Mammary epithelial cell (primary cell): ENCODE results near the gene CRYM.

ENCODE experiments used
- CTCF ChIP-seq, 2 donors: IDR thresholded peaks in 1 of 2; conservative IDR thresholded peaks in 1 of 2; 2 replicates each; pipeline ENCODE4 v1.5.1; 2011 to 2012; ENCODE audit warnings: inconsistent platforms in 2 of 2, low read length in 2 of 2, mild to moderate bottlenecking in 2 of 2, control low read depth in 1 of 2, low read depth in 1 of 2; ENCODE audit not compliant: insufficient read depth in 1 of 2; ENCODE audit errors: extremely low read depth in 1 of 2
- EZH2 ChIP-seq: IDR thresholded peaks from 2 replicates; pipeline ENCODE4 v1.6.1; 2012; ENCODE audit warnings: low read length, inconsistent platforms, borderline replicate concordance

GRCh38 chr16:21257284-21257683 is 20.8 kb downstream of the CRYM start:
- TF ChIP-seq CTCF (conservative IDR thresholded peaks at IDR 0.05 in 1 of 2, IDR thresholded peaks at IDR 0.05 in 1 of 2; ENCODE audit: extremely low read depth in 1 of 2, insufficient read depth in 1 of 2, low read depth in 1 of 2, low read length in 2 of 2) = no peak
- no peak for TF ChIP-seq EZH2
